Skin of body (tissue), 2 donors: ENCODE results near the gene CFL1. TPM values are rescaled to one million over a fixed set of nuclear protein-coding genes. Genes with fewer than 3 reads are reported as not detected.
"Not testable (repeated sequence)": the region's sequence is repeated elsewhere in the genome, so short reads cannot be mapped to it uniquely, and the experiment has no call there.

Experiments
- DNase-seq: peaks from one replicate; lab custom pipeline; 2025; lab: John Stamatoyannopoulos, UW
- total RNA-seq: library from RNA; depleted of rRNA; stranded (reverse); fragments of >200 nt; gene quantifications from one replicate; pipeline ENCODE4 v1.2.3, GENCODE V29; 2014

CFL1 gene
- 371 TPM for total RNA-seq

DNA sequence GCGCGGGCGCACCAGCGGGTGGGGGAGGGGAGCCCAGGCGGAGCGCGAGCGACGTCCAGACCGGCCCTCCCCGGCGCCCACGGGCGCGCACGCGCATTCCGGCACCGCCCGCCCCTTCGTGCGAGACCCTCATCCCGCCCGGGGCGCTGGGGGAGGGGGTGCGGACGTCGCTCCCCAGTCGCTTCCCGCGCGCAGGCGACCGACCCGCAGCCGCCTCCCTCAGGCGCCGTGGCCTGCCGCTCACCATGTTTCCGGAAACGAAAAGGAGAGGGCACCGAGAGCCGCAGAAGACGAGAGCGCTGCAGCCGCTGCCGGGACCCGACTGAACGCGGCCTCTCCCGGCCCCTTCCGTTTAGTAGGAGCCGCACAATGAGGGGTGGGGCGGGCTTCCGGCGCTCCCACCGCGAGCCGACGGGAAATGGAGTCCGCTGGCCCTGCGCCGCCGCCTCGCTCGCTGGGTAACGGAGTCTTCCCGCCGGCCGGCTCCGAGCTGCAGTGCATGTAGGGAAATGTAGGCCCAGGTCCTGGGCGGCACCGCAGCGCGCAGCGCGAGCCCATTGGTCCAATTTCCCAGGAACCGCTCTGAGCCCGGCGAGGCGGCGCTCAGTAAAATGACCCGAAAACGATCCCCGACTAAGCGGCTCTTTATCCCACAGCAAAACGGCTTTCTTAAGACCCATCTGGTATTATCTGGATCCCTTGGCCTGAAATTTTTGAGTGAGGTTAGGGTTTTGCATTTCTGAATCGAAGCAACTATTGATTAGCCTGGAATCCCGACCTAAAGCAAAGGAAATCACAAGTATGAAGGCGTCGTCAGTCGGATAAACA is at the start of gene CFL1:
CFL1 (minus strand) TSS at position 328 of the 828 bp plus-strand sequence; CDS start at position 247, 81 bp downstream.
- peak; percentile 97 for DNase-seq

DNA sequence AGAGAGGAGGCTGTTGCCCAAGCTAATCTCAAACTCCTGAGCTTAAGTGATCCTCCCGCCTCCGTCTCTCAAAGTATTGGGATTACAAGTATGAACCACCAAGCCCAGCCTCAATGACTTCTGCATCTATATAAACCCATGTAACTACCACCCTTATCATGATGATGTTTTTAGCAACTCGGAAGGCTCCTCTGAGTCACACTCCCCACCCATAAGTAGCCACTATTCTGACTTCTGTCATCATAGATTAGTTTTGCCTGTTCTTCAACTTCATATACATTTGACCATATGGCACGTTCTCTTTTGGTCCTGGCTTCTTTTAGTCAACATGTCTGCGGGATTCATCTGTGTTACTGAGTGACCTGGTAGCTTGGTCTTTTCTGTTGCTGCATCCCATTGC is 48.6 kb upstream of the CFL1 start:
- DNase-seq, result no peak

DNA sequence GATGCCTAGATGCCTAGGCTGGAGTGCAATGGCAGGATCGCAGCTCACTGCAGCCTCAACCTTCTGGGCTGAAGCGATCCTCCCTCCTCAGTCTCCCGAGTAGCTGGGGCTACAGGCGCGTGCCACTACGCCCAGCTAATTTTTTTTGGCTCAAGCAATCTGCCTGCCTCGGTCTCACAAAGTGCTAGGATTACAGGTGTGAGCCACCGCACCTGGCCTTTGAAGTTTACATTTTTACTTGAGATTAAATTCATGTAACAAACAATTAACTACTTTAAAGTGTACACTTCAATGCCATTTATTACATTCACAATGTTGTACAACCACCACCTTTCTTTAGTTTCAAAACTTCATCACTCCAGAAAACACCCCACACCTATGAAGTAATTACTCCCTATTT is 45.7 kb upstream of the CFL1 start:
- no peak for DNase-seq

DNA sequence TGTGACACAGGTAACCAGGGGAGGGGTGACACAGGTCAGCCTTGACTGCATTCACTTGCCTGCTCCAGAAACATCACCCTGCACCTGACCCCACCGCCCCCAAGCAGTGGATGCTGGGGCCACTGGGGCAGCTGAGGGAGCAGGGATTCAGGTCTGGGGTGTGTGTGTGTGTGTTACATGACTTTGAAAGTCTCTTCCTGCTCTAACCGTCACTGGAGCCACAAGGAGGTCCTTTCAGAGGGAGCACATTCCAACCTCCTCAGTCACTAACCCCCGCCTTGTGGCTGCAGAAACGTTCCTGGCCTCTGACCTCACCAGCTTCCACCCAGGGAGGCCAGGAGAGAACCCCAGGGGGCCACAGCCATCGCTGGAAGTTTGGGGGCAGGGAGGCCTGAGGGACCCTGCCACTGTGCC is 45.1 kb upstream of the CFL1 start:
- no peak for DNase-seq

DNA sequence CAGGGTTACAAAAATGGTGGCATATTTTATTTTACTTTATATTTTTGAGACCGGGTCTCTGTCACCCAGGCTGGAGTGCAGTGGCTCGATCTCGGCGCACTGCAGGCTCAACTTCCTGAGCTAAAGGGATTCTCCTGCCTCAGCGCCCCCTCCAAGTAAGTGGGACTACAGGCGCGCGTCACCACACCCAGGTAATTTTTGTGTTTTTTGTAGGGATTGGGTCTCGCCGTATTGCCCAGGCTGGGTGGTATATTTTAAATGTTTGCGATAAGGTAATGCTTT is 42.9 kb upstream of the CFL1 start:
- DNase-seq, result no peak

DNA sequence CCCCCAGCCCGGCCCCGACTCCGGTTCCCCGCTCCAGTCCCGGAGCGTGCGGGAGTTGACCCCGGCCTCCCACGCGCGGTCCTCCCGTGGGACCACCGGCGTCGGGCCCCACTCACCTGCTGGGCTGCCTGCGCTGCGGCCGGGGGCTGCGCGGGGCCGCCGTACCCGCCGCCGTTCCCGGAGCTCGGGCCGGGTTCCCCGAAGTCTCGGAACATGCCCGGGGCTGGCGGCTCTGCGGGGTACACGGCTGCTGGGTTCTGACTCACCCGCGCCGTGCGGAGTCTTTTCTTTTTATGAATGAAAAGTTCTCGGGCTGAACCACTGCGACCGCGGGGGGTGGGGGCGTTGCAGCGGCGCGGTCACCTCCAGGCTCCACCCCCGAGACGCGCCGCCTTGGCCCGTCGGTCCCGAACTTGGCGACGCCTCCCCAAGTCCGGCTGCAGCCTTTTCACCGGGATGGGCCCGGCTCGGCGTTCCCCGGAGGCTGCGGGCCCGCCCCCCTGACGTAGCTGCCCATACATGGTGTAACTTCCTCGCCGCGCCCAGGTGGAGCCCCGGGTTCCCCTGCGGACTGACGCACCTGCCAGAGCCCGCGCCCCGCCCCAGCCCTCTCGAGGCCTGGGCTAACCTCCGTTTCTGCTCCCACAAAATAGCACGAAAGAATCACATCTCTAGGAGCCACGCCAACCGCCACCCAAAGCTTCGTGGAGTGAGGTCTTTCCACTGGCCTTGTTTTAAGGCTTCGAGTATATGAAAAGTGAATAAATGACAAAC is 42.3 kb upstream of the CFL1 start, which contains the start of gene FOSL1:
FOSL1 (minus strand) TSS at position 264 of the 774 bp plus-strand sequence; CDS start at position 215, 49 bp downstream.
- DNase-seq, result no peak

DNA sequence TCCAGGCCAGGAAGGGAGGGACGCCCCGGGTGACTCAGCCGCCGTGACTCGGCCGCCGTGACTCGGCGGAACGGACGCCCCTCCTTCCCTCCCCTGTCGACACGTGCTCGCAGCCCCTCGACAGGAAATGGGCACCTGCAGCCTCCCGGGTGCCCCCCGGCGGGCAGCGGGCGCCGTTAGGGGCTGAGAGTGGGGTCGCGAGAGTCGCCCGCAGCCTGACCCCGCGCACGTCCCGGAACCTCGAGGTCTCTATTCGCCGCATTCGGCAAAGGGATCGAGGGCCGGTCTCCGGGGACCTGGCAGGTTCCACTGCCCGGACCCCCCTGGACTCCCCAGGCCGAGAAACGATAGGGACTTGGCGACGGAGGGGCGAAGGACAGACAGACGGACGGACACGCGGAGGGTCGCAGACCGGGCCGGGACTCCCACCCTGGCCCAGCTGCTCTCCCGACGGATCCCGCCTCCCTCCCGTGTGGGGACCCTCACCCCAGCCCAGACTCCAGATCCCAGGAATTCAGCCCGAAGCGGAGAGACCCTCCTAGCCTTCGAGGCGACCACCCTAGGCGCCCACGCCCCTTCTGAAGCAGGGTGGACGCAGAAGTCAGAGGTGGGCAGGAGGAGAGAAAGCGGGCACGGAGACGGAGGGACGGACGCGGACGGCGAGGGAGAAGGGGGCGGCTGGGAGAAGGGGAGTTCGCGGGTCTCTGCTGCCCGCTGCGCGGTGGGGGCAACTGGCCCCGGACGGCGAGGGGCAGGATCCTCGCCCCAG is 41.6 kb upstream of the CFL1 start:
- DNase-seq, result no peak

DNA sequence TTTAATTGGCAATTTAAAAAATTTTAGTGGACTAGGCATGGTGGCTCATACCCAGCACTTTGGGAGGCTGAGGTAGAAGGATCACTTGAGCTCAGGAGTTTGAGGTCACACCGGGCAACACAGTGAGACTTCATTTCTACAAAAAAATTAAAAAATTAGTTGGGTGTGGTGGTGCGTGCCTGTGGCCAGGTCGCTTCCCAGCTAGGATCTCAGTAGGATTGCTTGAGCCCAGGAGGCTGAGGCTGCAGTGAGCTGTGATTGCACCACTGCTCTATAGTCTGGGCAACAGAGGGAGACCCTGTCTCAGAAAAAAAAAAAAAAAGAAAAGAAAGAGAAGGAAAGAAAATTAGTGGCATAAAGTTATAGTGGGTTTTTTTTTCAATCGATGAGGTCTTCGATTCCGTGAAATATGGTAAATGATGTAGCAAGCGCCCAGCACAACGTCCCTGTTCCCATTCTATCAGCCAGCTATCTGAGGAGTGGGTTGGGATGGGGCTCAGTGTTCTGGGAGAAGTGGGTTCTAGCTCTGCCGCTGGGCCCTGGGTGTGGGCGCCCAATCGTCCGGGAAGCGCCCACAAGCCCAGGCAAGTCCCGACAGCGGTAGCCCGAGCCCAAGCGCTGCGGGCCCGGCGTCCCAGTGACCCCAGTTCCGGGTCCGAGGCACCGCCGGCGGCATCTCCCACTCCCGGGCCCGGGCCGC is 40.8 kb upstream of the CFL1 start:
- no peak for DNase-seq

DNA sequence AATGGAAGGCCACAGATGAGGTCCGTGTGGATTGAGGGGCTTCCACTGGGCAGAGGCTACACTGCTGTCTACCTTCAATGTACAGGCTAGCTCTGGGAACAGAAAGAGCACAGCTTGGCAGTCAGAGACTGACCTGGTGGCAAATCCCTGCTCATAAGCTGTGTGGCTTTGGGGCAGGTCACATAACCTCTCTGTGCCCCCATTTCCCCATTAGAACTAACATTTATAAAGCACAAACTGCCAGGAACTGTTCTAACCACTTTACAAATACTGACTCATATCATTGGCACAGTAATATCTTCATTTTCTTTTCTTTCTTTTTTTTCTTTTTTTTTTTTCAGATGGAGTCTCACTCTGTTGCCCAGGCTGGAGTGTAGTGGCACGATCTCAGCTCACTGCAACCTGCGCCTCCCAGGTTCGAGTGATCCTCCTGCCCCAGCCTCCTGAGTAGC is 39.1 kb upstream of the CFL1 start:
- DNase-seq, result no peak

DNA sequence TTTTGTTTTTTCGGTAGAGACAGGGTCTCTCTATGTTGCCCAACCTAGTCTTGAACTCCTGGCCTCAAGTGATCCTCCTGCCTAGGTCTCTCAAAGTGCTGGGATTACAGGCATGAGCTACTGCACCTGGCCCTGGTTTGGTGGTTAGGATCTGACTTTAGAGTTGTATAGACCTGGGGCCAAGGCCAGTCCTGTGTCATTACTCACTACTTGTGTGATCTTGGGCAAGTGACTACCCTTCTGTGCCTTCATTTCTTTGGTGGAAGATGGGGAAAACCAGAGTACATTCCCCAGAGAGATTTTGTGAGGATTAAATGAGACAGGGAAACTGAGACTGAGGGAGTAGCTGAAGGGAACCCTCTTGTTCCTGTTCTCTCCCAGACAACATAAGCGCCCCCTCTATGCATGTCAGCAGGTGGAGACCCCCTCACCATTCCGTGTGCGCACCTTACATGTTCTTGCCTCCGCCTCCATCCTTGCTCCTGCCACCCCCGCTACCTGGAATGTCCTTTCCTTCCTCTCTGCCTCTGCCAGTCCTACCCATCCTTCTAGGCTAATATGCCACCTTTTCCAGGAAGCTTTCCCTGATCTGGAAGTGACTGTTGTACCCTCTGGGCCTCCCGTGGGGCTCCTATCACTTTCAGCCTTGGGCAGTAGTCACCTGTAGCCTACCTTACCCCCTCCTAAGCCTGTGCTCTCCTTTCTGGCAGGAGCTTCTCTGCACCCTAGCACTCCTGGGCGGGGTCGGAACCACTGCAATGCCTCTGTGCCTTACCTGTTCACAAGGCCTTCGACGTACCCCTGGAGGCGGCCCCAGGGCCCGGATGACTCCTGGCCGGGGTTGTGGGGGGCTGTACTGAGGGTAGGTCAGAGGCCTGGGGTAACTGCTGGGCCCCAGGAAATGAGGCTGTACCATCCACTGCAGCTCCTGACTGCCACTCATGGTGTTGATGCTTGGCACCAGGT is 38.3 kb upstream of the CFL1 start:
- no peak for DNase-seq

DNA sequence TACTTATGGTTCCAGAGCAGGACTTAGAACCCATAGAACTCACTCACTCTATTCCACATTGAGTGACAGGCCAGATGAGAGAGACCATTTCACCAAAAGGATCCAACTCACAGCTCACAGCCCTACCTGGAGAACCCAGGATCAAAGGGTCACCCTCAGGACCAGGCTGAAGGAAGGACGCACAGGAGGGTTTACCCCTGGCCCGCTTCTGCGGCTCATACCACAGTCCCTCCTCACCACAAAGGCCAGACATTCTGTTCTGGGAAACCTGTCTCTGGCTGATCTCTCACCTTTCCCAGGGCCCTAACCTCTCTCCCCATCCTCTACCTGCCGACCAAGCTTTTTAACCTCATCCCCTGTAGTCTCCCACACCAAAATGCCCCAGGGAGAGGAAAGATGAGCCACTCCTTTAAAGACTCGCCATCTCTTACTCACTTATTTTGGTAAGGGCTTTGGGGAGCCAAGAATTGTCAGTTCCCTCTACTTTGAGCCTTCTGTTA is 37.6 kb upstream of the CFL1 start:
- no peak for DNase-seq

DNA sequence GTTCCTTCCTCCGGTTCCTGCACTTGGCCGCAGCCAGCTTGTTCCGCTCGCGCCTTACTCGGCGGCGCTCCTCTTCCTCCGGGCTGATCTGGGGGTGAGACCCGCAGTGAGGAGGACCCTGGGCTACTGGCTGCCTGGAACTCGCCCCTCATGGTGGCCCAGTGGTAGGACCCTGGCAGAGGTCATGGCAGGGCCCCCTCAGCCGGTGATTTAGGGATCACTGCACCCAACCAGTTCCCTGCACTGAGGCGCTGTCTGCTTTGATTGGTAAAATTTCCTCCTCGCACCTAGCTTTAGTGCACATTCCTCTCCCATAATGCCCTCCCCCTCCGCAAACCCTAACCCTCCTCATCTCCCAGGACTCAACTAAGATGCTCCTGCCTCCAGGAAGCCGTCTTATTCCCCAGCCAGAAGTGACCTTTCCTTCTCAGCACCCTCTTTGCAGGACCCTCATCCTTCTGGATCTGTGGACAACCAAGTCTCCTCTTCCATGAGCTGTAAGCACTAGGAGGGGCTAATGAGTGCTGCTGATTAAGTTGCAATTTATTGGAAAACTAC is 36.1 kb upstream of the CFL1 start:
- no peak for DNase-seq

DNA sequence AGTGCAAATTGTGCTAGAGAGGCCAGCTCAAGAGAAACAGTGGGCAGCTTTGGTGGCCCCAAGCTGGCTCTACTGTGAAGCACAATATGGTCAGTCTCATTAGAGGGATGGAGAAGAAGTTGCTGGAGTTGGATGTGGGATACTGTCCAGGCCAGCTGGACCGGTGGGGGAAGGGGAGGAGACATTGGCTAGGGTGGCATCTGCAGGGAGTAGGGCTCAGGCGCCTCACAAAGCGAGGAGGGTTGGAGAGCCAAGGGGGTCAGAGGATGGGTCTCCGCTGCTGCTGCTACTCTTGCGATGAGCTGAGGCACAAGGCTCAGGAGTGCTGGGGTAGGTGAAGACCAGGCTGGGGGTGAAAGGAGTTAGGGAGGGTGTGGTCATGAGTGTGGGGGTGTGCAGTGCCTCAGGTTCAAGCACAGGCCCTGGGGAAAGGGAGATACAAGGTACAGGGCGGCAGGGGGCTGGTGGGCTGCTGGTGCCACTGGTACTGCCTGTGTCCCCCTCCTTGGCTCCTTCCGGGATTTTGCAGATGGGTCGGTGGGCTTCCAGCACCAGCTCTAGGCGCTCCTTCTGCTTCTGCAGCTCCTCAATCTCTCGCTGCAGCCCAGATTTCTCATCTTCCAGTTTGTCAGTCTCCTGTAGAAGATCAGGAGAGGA is 34.8 kb upstream of the CFL1 start:
- no peak for DNase-seq

DNA sequence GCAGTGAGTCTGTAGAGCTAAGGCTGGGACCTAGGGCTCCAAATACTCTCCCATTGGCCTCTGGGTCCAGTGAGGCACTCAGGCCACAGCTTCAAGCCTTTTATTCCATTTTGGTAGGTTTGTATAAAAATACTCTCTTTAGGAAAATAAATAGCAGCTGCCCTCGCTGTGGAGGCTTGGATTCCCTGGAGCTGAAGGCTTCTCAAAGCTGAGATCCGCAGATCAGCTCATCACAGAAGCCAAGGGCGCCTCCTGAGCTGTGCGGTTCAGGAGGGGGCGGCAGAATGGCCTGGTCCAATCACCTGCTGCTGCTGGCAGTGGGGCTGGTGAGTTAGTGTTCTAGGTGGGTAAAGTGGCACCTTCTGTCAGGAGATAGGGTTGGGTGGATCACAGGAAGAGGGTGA is 34.2 kb upstream of the CFL1 start:
- not testable (repeated sequence) for DNase-seq

DNA sequence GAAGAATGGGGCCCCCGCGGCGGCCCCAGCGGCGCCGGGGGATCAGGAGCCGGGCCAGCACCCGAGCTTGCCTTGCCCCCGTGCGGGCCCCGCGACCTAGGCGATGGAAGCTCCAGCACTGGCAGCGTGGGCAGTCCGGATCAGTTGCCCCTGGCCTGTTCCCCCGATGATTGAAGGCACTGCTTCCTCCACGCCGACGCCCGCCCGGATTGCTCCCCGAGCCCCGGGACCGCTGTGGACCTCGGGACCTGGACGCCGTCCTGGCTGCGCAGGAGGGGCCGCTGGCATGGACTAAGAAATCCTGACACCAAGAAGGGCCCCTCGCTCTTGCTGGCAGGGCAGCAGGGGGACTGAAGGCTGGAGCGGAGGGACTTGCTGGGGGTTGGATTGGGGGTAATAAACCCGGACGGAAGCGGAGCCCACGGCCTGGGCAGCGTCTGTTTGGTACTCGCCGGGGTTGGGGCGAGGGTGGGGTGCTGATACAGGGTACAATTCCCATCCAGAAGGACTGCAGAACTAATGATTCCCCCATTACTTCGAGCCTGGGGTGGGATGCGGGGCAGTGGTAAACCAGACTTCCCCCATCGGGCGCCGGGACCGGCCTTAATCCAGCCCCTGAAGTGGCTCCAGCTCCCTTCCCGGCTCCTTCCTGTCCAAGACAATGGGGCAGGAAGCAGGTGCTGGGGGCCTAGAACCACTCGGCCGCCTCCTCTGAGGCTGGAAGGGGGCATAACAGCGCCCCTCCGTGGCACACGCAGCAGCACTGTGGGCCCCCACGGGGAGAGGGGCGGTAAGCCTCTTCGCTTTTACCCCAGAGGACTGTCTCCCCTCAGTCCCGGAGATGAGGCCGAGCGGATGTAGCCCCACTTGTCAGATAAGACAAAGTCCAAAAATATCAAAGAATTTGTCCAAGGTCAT is 33.5 kb upstream of the CFL1 start:
- DNase-seq, result no peak

DNA sequence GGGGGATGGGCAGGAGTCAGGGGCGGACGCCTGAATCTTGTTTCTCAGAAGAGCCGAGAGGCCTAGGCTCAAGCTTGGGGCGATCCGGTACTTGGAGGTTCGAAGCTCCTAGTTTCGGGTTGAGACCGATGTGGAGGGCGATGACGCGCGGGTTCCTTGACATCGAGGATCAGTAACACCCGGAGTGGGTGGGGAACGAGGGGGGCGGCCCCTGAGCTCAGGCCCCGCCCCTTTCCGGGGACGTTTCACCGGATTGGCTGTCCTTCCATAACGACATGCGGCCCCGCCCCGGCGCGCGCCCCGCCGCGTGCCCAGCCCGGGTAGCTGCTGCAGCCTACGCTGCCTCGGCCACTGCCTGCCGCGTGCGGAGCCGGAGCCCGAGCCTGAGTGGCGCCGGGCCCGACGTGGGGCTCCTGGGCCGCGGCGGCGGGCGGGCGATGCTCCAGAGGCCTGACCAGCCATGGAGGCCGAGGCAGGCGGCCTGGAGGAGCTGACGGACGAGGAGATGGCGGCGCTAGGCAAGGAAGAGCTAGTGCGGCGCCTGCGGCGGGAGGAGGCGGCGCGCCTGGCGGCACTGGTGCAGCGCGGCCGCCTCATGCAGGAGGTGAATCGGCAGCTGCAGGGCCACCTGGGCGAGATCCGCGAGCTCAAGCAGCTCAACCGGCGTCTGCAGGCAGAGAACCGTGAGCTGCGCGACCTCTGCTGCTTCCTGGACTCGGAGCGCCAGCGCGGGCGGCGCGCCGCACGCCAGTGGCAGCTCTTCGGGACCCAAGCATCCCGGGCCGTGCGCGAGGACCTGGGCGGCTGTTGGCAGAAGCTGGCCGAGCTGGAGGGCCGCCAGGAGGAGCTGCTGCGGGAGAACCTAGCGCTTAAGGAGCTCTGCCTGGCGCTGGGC is 32.6 kb upstream of the CFL1 start, which contains the start of gene CCDC85B:
CCDC85B (plus strand) TSS at position 350 of the 895 bp plus-strand sequence; CDS start at position 461, 111 bp downstream.
- peak; percentile 94 for DNase-seq
